Measurements from ENCODE around the gene PGAM5. TPM values are rescaled to one million over a fixed set of nuclear protein-coding genes. Genes with fewer than 3 reads are reported as not detected.

PGAM5 gene
- total RNA-seq, 3 donors from 2014 or later (not counting 1 experiment from before 2014, with no cell fraction given): 19.7 to 30.2 (median 21.9) TPM

GRCh38 chr12:132764231-132764630 lies 53.6 kb downstream of the PGAM5 start:
- Mint-ChIP-seq H3K4me3 (no peak overlapping the region), H3K9me3 (no peaks in the 10 kb centered on the region), H3K27me3 (ENCODE audit: low read depth in 2 of 2) (no peaks in the 10 kb centered on the region), H3K36me3 (no peaks in the 10 kb centered on the region), H3K4me1 (peaks cover 33 to 39% of the 10 kb centered on the region in 2 donors), H3K27ac (no peak overlapping the region)
- WGBS (ENCODE audit: insufficient coverage): 97% methylated on average over 20 of the region's 20 CpGs
- no peaks in the 10 kb centered on the region for H3K27me3 ChIP-seq (ENCODE audit: control insufficient read depth, insufficient read depth, low read length)
- TF ChIP-seq, protein P1, sequence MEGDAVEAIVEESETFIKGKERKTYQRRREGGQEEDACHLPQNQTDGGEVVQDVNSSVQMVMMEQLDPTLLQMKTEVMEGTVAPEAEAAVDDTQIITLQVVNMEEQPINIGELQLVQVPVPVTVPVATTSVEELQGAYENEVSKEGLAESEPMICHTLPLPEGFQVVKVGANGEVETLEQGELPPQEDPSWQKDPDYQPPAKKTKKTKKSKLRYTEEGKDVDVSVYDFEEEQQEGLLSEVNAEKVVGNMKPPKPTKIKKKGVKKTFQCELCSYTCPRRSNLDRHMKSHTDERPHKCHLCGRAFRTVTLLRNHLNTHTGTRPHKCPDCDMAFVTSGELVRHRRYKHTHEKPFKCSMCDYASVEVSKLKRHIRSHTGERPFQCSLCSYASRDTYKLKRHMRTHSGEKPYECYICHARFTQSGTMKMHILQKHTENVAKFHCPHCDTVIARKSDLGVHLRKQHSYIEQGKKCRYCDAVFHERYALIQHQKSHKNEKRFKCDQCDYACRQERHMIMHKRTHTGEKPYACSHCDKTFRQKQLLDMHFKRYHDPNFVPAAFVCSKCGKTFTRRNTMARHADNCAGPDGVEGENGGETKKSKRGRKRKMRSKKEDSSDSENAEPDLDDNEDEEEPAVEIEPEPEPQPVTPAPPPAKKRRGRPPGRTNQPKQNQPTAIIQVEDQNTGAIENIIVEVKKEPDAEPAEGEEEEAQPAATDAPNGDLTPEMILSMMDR (IDR thresholded peaks at IDR 0.05): no peak
- no peak overlapping the region for H3K27ac ChIP-seq (ENCODE audit: low read length)
- peaks cover 46% of the 10 kb centered on the region for H3K4me1 ChIP-seq (ENCODE audit: control insufficient read depth, insufficient read depth, low read length)
- DNase-seq (no peak), ATAC-seq (no peak)
- no peaks in the 10 kb centered on the region for H3K36me3 ChIP-seq (ENCODE audit: control insufficient read depth, insufficient read depth, low read length)
- no peak overlapping the region for H3K4me3 ChIP-seq (ENCODE audit: low read length)
- no peaks in the 10 kb centered on the region for H3K9me3 ChIP-seq (ENCODE audit: control insufficient read depth, insufficient read depth, low read length)
- intact Hi-C loops (cut with micrococcal nuclease): loop anchor here (10.0 kb wide), 1 partner anchor 51 kb away; no protein-coding TSS in a partner anchor

DNA sequence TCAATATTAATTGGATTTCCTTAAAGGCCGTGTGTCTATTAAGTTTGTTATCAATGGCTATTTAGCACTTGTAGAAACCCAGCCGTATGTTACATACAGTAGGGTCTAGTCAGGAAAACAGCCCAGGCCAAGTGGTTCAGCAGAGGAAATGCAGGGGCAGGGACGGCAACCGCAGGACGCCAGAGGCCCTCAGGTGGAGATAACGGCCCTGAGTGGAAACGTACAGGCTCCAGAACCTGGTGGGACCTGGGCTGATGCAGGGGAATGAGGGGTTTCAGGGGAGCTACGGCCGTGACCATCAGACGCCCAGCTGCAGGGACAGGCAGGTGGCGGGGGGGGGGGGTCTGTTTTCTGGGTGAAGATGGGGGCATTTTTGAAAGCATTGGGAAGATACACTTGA lies 54.7 kb downstream of the PGAM5 start:
- DNase-seq (no peak), ATAC-seq (no peak)
- Histone ChIP-seq H3K36me3 (ENCODE audit: control insufficient read depth, insufficient read depth, low read length) (no peaks in the 10 kb centered on the region), H3K9me3 (ENCODE audit: control insufficient read depth, insufficient read depth, low read length) (no peaks in the 10 kb centered on the region), H3K27me3 (ENCODE audit: control insufficient read depth, insufficient read depth, low read length) (no peaks in the 10 kb centered on the region), H3K4me3 (ENCODE audit: low read length) (no peak overlapping the region), H3K27ac (ENCODE audit: low read length) (peak overlapping the region; percentile 6), H3K4me1 (ENCODE audit: control insufficient read depth, insufficient read depth, low read length) (peaks cover 47% of the 10 kb centered on the region)
- TF ChIP-seq, protein P1 (IDR thresholded peaks at IDR 0.05): no peak
- Mint-ChIP-seq H3K27me3 (ENCODE audit: low read depth in 2 of 2) (no peaks in the 10 kb centered on the region), H3K27ac (peak overlapping the region in 1 of 2 donors; percentile 6), H3K36me3 (no peaks in the 10 kb centered on the region), H3K9me3 (no peaks in the 10 kb centered on the region), H3K4me1 (peaks cover 29 to 34% of the 10 kb centered on the region in 2 donors), H3K4me3 (peak overlapping the region; percentile 35)
- intact Hi-C loops (cut with micrococcal nuclease): loop anchor here (10.0 kb wide), 1 partner anchor 49 kb away; no protein-coding TSS in a partner anchor
- 27% methylated on average over 11 of the region's 11 CpGs for WGBS (ENCODE audit: insufficient coverage)

- H3K27me3 Mint-ChIP-seq (ENCODE audit: low read depth in 2 of 2): no peaks in the 10 kb centered on the region
- H3K4me3 Mint-ChIP-seq: no peak overlapping the region
- no peaks in the 10 kb centered on the region for H3K9me3 ChIP-seq (ENCODE audit: control insufficient read depth, insufficient read depth, low read length)
- H3K4me3 ChIP-seq (ENCODE audit: low read length): no peak overlapping the region
- no peaks in the 10 kb centered on the region for H3K36me3 ChIP-seq (ENCODE audit: control insufficient read depth, insufficient read depth, low read length)
- no peaks in the 10 kb centered on the region for H3K9me3 Mint-ChIP-seq
- H3K27ac Mint-ChIP-seq: no peak overlapping the region
- no peak for ATAC-seq
- intact Hi-C loops (cut with micrococcal nuclease): loop anchor here (10.0 kb wide), 1 partner anchor 48 kb away; no protein-coding TSS in a partner anchor
- TF ChIP-seq, protein P1 (IDR thresholded peaks at IDR 0.05): no peak
- peaks cover 48% of the 10 kb centered on the region for H3K4me1 ChIP-seq (ENCODE audit: control insufficient read depth, insufficient read depth, low read length)
- H3K36me3 Mint-ChIP-seq: no peaks in the 10 kb centered on the region
- 51% methylated on average over 27 of the region's 27 CpGs for WGBS (ENCODE audit: insufficient coverage)
- H3K27me3 ChIP-seq (ENCODE audit: control insufficient read depth, insufficient read depth, low read length): no peaks in the 10 kb centered on the region
- H3K27ac ChIP-seq (ENCODE audit: low read length): no peak overlapping the region
- no peak for DNase-seq
- peaks cover 21 to 25% of the 10 kb centered on the region in 2 donors for H3K4me1 Mint-ChIP-seq
Observed at GRCh38 chr12:132766380-132767085, 55.9 kb downstream of the PGAM5 start.
